ENCODE data around the gene MSANTD2.

The MSANTD2 gene

GRCh38 chr11:124834526-124835180 lies 34.4 kb upstream of the MSANTD2 start:
- no peak for TF ChIP-seq CTCF (IDR thresholded peaks at IDR 0.05; ENCODE audit: insufficient read depth, low read depth, low read length, missing control alignments)
- no peak for DNase-seq (ENCODE audit: low read depth)
- no peak overlapping the region for H3K4me3 ChIP-seq (ENCODE audit: low read depth, low read length)

- no peak for DNase-seq (ENCODE audit: low read depth)
- no peak for TF ChIP-seq CTCF (IDR thresholded peaks at IDR 0.05; ENCODE audit: insufficient read depth, low read depth, low read length, missing control alignments)
- H3K4me3 ChIP-seq (ENCODE audit: low read depth, low read length), result no peak overlapping the region
Measured at GRCh38 chr11:124832571-124832970, 32.4 kb upstream of the MSANTD2 start.

- TF ChIP-seq CTCF (IDR thresholded peaks at IDR 0.05; ENCODE audit: insufficient read depth, low read depth, low read length, missing control alignments), result no peak
- DNase-seq (ENCODE audit: low read depth), result no peak
- no peak overlapping the region for H3K4me3 ChIP-seq (ENCODE audit: low read depth, low read length)
Measured at GRCh38 chr11:124831897-124832296, 31.7 kb upstream of the MSANTD2 start.

GRCh38 chr11:124830749-124831148 lies 30.5 kb upstream of the MSANTD2 start:
- no peak overlapping the region for H3K4me3 ChIP-seq (ENCODE audit: low read depth, low read length)
- DNase-seq (ENCODE audit: low read depth), result no peak
- no peak for TF ChIP-seq CTCF (IDR thresholded peaks at IDR 0.05; ENCODE audit: insufficient read depth, low read depth, low read length, missing control alignments)

- TF ChIP-seq CTCF (IDR thresholded peaks at IDR 0.05; ENCODE audit: insufficient read depth, low read depth, low read length, missing control alignments), result no peak
- DNase-seq (ENCODE audit: low read depth), result no peak
- H3K4me3 ChIP-seq (ENCODE audit: low read depth, low read length), result no peak overlapping the region
Measured at GRCh38 chr11:124829986-124830385, 29.8 kb upstream of the MSANTD2 start.

GRCh38 chr11:124825876-124826275 lies 25.7 kb upstream of the MSANTD2 start:
- no peak for TF ChIP-seq CTCF (IDR thresholded peaks at IDR 0.05; ENCODE audit: insufficient read depth, low read depth, low read length, missing control alignments)
- no peak for DNase-seq (ENCODE audit: low read depth)
- H3K4me3 ChIP-seq (ENCODE audit: low read depth, low read length), result no peak overlapping the region
